ENCODE results near the gene TSC1. TPM values are rescaled to one million over a fixed set of nuclear protein-coding genes. Genes with fewer than 3 reads are reported as not detected.

TSC1 gene
- total RNA-seq, 2 experiments from 2014 or later, result 26.1 to 26.6 TPM

DNA sequence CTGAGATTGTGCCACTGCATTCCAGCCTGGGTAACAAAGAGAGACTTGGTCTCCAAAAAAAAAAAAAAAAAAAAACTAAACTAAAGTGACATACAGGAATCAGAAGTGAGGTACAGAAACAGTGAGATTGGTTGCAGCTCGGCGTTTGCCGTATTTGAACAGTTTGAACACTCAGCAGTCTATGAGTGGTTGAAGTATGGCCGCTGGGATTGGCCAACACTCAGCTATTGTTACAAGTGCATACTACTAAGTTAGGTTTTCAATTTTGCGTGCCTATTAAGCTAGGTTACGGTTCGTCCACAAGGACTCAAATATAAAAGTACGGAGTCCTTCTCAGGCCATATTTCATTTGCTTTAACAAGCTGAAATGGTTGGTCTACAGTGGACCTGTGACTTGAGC, 3.3 kb upstream of the TSC1 start:
- ChIA-PET POLR2A (no interaction called here), CTCF (interaction anchor here (1.6 kb wide), 1 partner anchor 9 kb away, joined by 3 read pairs; no protein-coding TSS in a partner anchor)
- Mint-ChIP-seq H3K36me3 (ENCODE audit: low read depth) (peaks cover 2% of the 10 kb centered on the region), H3K4me1 (ENCODE audit: low read depth) (peaks cover 19% of the 10 kb centered on the region), H3K27ac (no peak overlapping the region), H3K9me3 (ENCODE audit: insufficient read depth) (no peaks in the 10 kb centered on the region), H3K27me3 (ENCODE audit: low read depth) (no peaks in the 10 kb centered on the region), H3K4me3 (no peak overlapping the region)
- ATAC-seq (no peak), DNase-seq (no peak)

DNA sequence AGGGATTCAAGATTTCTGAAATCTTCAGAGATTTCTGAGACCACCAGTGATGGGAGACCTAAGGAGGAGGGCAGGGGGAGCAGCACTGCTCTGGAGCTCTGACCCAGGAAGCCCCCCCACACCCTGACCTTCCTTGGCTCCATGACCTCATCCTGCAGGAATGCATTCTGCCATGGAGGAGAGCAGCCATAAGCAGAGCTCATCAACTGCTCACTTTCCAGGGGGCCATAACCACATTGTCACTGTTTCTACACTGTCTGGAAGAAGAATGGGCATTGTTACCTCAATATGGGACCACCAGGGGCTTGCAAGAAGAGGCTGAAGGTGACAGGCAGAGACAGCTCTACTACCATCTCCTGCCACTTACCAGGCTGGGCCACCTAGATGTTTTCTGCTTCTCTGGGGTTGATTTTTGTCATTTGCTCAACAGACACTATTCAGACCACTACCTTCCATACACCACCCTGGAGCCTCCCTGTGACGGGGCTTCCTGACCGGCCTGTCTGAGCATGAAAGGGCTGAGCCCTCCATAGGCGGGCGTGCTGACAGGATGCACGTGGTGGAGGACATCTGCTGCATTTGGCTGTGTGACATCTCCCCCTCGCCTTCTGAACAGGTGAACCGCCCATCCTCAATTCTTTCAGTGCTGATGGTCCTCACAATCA, 2.3 kb upstream of the TSC1 start:
- DNase-seq (no peak), ATAC-seq (no peak)
- Mint-ChIP-seq H3K27ac (no peak overlapping the region), H3K36me3 (ENCODE audit: low read depth) (peaks cover 2% of the 10 kb centered on the region), H3K4me3 (no peak overlapping the region), H3K9me3 (ENCODE audit: insufficient read depth) (no peaks in the 10 kb centered on the region), H3K27me3 (ENCODE audit: low read depth) (no peaks in the 10 kb centered on the region), H3K4me1 (ENCODE audit: low read depth) (peaks cover 27% of the 10 kb centered on the region)
- ChIA-PET CTCF (interaction anchor here (0.8 to 1.1 kb wide), 2 partner anchors 32 to 44 kb away, joined by 3 to 4 read pairs; partner anchors contain the start of gene GFI1B), POLR2A (no interaction called here)

DNA sequence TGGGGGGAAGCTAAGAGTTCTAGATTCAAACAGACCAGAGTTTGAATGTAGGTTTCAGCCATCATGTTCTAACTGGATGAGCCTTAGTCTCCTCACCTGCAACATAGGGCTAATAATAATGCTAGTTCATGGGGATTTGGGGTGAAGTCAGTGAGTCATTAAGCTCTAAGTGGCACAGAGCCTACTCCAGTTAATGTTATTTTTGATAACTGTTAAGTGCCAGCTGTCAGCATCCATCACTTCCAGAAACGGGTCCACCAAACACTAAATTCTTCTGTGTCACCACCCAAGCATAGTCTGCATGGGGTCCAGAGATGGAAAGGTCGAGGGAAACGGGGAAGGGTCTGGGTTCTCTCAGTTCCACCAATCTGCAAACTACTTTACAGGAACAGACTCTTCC, 1.8 kb upstream of the TSC1 start:
- CTCF ChIA-PET, result interaction anchor here (0.8 to 1.1 kb wide), 2 partner anchors 32 to 43 kb away, joined by 3 to 4 read pairs; partner anchors contain the start of gene GFI1B
- POLR2A ChIA-PET, result no interaction called here
- DNase-seq (no peak), ATAC-seq (no peak)
- Mint-ChIP-seq H3K36me3 (ENCODE audit: low read depth) (peaks cover 2% of the 10 kb centered on the region), H3K4me1 (ENCODE audit: low read depth) (peaks cover 27% of the 10 kb centered on the region), H3K9me3 (ENCODE audit: insufficient read depth) (no peaks in the 10 kb centered on the region), H3K4me3 (no peak overlapping the region), H3K27ac (no peak overlapping the region), H3K27me3 (ENCODE audit: low read depth) (no peaks in the 10 kb centered on the region)

DNA sequence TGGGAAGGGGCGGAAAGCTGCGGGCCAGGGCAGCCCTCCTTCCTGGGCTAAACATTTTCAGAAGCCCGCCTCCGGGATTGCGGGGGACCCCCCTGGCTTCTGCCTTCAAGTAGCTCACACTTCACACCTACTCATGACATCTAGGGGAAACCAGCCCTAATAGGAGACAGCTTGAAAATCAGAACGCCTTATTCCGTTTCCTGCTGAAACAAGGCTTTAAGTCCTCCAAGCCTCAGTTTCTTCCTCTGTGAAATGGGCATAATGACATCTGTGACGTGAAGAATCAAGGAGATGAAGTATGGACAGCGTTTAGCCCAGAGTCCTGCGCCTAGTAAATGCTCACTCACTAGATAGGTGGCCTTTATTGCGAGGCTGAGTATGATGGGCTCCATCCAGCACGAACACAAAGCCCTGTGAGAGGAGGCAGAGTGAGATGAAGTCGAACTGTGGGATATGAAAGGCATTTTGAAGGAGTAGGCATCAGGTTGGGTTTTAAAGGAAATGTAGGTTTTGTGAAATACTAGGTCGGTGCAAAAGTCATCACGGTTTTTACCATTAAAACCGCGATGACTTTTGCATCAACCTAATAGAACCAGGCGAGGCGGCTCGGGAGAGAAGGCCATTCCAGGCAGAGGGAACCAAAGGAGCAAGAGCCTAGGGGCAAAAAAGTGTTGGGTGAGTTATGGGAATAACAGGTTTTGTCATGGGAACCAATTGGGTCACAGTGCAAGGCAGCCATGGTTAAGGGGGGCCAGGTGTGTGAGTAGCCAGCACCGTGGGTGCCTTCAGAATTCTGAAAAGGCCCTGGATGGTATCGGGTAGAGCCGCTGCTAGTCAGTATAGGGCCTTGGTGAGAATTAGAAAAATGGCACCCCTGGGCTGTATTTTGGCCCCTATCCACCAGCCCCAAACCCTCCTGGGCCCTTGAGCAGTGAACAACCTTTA, 1.0 kb upstream of the TSC1 start:
- H3K27me3 Mint-ChIP-seq (ENCODE audit: low read depth), result no peaks in the 10 kb centered on the region
- DNase-seq (no peak), ATAC-seq (no peak)
- POLR2A ChIA-PET, result interaction anchor here (0.8 to 1.3 kb wide), 2 partner anchors 59 to 175 kb away, joined by 3 read pairs; no protein-coding TSS in a partner anchor
- H3K9me3 Mint-ChIP-seq (ENCODE audit: insufficient read depth), result no peaks in the 10 kb centered on the region
- peaks cover 27% of the 10 kb centered on the region for H3K4me1 Mint-ChIP-seq (ENCODE audit: low read depth)
- CTCF ChIA-PET, result interaction anchor here (0.9 to 4.5 kb wide), 6 partner anchors 10 to 534 kb away, joined by 3 to 21 read pairs (median 4); partner anchors contain the start of gene GFI1B
- peak overlapping the region; percentile 84 for H3K4me3 Mint-ChIP-seq
- peak overlapping the region; percentile 99 for H3K27ac Mint-ChIP-seq
- H3K36me3 Mint-ChIP-seq (ENCODE audit: low read depth), result peaks cover 2% of the 10 kb centered on the region

DNA sequence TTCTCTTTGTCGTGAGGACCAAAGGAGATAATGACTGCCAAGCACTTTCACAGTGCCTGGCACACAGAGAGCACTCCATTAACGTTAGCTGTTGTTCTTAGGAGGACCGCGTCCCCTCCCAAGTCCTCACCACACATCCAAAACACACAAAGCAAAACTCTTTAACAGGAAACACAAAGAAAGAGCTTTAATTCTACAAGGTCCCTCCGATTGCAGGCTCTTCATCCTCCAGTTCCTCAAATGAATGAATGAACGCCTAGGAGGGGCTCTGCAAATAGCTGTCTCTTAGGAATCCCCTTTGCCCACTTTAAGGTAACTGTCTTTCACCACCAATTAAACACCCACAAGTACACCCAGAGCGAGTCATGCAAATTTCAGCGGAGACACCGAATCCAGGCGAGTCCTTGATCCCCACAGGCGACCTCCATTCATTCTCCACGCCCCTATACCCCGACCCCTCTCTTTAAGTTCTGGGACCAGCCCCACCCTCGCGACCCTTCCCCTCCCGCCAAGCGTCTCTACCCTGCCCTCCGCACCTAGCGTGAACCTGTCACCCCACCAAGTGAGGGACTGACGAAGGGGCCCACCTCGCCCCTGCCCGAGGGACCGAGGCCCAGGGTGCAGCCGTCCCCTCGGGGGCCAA, 644 bp downstream of the TSC1 start:
- Mint-ChIP-seq H3K4me1 (ENCODE audit: low read depth) (peaks cover 27% of the 10 kb centered on the region), H3K27me3 (ENCODE audit: low read depth) (no peaks in the 10 kb centered on the region), H3K27ac (peak overlapping the region; percentile 69), H3K9me3 (ENCODE audit: insufficient read depth) (no peaks in the 10 kb centered on the region), H3K4me3 (peak overlapping the region; percentile 84), H3K36me3 (ENCODE audit: low read depth) (peaks cover 2% of the 10 kb centered on the region)
- ATAC-seq (no peak), DNase-seq (no peak)
- ChIA-PET POLR2A (interaction anchor here (0.8 to 1.5 kb wide), 5 partner anchors 9 to 174 kb away, joined by 3 to 8 read pairs (median 4); no protein-coding TSS in a partner anchor), CTCF (interaction anchor here (0.8 to 4.5 kb wide), 6 partner anchors 34 to 200 kb away, joined by 3 to 21 read pairs (median 4); partner anchors contain the start of genes GFI1B and GTF3C5)

DNA sequence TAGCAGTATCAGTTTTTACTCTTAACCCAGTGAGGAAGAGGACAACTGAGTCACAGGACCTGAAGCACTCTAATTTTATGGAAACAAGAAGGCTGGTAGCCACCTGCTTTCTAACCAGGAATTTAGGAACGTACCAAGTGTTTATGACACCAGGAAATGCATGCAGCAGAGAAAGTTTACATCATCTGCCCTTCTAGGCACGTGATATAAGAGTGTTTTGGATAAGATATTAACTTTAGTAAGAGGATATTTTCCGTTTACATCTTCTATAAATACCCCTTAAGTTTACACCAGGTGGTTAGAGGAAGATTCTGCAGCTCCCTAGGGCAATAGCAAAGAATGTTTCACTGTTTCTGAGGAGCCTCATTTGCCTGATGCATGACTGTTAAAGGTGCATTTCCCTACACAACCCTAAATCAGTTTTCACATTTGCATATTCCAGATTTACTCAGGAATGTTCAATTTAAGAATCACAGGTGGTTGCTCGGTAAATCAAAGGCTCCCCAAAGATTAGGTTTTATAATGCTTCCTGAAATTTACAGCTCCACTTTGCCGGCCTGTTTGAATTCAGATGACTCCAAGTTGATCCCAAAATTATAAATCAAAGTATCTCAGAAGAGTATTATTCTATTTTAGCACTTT, 1.8 kb downstream of the TSC1 start:
- no peaks in the 10 kb centered on the region for H3K9me3 Mint-ChIP-seq (ENCODE audit: insufficient read depth)
- CTCF ChIA-PET, result interaction anchor here (1.1 to 4.5 kb wide), 6 partner anchors 35 to 94 kb away, joined by 3 to 21 read pairs (median 4); partner anchors contain the start of genes GFI1B and GTF3C5
- H3K4me1 Mint-ChIP-seq (ENCODE audit: low read depth), result peaks cover 27% of the 10 kb centered on the region
- H3K4me3 Mint-ChIP-seq, result peak overlapping the region; percentile 84
- peaks cover 2% of the 10 kb centered on the region for H3K36me3 Mint-ChIP-seq (ENCODE audit: low read depth)
- H3K27me3 Mint-ChIP-seq (ENCODE audit: low read depth), result no peaks in the 10 kb centered on the region
- DNase-seq (no peak), ATAC-seq (no peak)
- POLR2A ChIA-PET, result interaction anchor here (0.6 to 1.5 kb wide), 2 partner anchors 89 to 256 kb away, joined by 4 read pairs; no protein-coding TSS in a partner anchor
- H3K27ac Mint-ChIP-seq, result no peak overlapping the region

DNA sequence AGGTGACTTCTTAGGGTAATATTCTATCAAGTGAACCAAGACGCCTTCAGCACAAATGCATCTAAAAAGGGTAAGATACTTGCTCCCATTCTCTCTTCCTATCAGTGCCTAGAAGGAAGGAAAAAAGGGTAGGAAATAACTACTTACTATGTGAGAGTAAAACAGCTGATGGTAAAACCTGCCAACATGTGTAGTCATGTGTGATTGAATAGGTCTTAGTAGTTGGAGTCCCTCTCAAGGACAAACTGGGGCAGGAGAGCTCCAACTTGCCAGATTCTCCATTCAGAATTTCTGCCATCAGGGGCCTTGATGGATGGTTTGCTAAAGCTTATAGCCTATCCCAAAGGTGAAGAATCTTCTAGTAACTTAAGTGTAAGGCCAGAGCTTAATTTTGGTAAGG, 5.2 kb downstream of the TSC1 start:
- ChIA-PET POLR2A (no interaction called here), CTCF (interaction anchor here (1.3 to 1.4 kb wide), 2 partner anchors 9 to 83 kb away, joined by 3 to 4 read pairs; no protein-coding TSS in a partner anchor)
- Mint-ChIP-seq H3K27ac (no peak overlapping the region), H3K4me1 (ENCODE audit: low read depth) (peaks cover 19% of the 10 kb centered on the region), H3K36me3 (ENCODE audit: low read depth) (no peaks in the 10 kb centered on the region), H3K27me3 (ENCODE audit: low read depth) (no peaks in the 10 kb centered on the region), H3K4me3 (no peak overlapping the region), H3K9me3 (ENCODE audit: insufficient read depth) (no peaks in the 10 kb centered on the region)
- no peak for ATAC-seq
- DNase-seq, result no peak

DNA sequence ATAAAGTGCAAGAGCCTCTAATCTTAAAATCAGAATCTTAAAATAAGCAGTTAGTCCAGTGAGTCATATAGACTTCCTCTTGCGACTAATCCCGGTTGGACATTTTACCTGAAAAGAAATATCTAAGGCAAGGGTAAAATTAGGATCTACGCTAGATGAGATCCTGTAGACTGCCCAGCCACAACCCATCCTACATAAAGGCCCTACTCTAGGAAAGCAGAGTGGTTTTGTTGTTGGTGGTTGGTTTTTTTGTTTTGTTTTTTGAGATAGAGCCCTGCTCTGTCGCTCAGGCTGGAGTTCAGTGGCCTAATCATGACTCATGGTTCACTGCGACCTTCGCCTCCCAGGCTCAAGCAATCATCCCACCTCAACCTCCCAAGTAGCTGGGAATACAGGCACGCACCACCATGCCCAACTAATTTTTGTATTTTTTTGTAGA, 6.9 kb downstream of the TSC1 start:
- CTCF ChIA-PET, result no interaction called here
- no peaks in the 10 kb centered on the region for H3K9me3 Mint-ChIP-seq (ENCODE audit: insufficient read depth)
- H3K27ac Mint-ChIP-seq, result no peak overlapping the region
- peaks cover 5% of the 10 kb centered on the region for H3K4me1 Mint-ChIP-seq (ENCODE audit: low read depth)
- H3K4me3 Mint-ChIP-seq, result no peak overlapping the region
- ATAC-seq (no peak), DNase-seq (no peak)
- peaks cover 3% of the 10 kb centered on the region for H3K36me3 Mint-ChIP-seq (ENCODE audit: low read depth)
- POLR2A ChIA-PET, result no interaction called here
- no peaks in the 10 kb centered on the region for H3K27me3 Mint-ChIP-seq (ENCODE audit: low read depth)

DNA sequence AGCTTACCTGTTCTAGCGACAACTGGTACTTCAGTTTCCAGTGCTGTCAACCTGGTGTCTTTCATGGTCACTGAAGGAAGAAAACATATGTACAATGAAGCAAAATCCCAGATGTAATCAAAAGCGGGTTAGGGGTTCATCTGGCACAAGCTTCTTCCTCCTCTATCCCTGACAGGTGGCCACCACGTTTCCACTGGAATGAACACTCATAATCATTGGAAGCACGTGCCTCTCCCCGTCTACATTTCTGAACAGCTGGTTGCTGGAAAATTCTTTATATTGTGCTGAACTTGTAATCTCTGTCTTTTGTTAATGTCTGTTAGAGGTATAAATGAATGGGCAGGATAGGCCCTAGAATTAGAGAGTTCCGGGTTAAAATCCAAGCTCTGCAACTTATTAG, 9.4 kb downstream of the TSC1 start:
- Mint-ChIP-seq H3K4me1 (ENCODE audit: low read depth) (no peaks in the 10 kb centered on the region), H3K27me3 (ENCODE audit: low read depth) (no peaks in the 10 kb centered on the region), H3K9me3 (ENCODE audit: insufficient read depth) (no peaks in the 10 kb centered on the region), H3K4me3 (no peak overlapping the region), H3K36me3 (ENCODE audit: low read depth) (peaks cover 4% of the 10 kb centered on the region), H3K27ac (no peak overlapping the region)
- DNase-seq, result no peak
- ChIA-PET CTCF (interaction anchor here (0.9 to 2.1 kb wide), 6 partner anchors 9 to 290 kb away, joined by 3 to 7 read pairs (median 4); no protein-coding TSS in a partner anchor), POLR2A (interaction anchor here (1.9 kb wide), 1 partner anchor 9 kb away, joined by 8 read pairs; the partner anchor contains the start of gene TSC1)
- no peak for ATAC-seq

DNA sequence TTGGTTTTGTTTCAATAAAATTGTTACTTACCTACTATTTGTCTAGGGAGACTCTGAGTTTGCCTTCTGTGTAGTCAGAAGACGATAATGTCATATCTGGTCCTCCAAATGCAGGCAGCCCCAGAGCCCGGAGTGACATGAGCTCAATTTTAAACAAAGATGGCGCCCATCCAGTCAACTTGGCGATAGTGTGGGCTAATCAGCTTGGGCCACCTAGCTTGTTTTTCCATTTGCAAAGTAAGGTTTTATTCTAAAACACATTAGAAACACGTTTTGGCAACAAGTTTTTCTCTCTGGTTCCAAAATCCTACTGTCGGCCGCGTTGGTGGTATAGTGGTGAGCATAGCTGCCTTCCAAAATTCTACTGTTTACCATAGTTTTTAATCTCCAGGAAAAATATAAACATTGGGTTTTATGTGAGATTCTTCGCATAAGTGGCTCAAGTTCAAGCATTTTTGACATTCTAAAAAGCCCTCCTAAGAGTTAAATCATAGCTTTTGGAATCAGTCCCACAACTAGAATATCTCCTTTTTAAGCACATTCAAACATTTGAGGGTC, 13.2 kb downstream of the TSC1 start:
- Mint-ChIP-seq H3K4me1 (ENCODE audit: low read depth) (no peaks in the 10 kb centered on the region), H3K27me3 (ENCODE audit: low read depth) (no peaks in the 10 kb centered on the region), H3K27ac (no peak overlapping the region), H3K4me3 (no peak overlapping the region), H3K9me3 (ENCODE audit: insufficient read depth) (no peaks in the 10 kb centered on the region), H3K36me3 (ENCODE audit: low read depth) (peaks cover 9% of the 10 kb centered on the region)
- ChIA-PET CTCF (no interaction called here), POLR2A (no interaction called here)
- DNase-seq, result no peak
- no peak for ATAC-seq

DNA sequence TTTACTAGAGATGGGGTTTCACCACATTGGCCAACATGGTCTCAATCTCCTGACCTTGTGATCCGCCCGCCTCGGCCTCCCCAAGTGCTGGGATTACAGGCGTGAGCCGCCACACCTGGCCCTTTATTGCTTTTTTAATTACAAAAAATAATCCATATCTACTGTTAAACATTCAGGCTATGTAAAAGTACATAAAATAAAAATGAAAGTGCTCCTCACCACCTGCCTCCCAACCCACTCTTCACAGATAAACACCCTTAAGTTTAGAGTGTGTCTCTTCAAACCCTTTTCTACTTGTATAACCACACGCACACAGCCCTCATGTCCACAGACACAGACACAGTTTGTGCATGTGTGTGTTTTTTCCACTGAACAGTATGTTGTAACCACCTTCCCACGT, 16.7 kb downstream of the TSC1 start:
- no peaks in the 10 kb centered on the region for H3K4me1 Mint-ChIP-seq (ENCODE audit: low read depth)
- H3K9me3 Mint-ChIP-seq (ENCODE audit: insufficient read depth), result no peaks in the 10 kb centered on the region
- ATAC-seq (no peak), DNase-seq (no peak)
- no peak overlapping the region for H3K27ac Mint-ChIP-seq
- CTCF ChIA-PET, result no interaction called here
- POLR2A ChIA-PET, result no interaction called here
- peaks cover 24% of the 10 kb centered on the region for H3K36me3 Mint-ChIP-seq (ENCODE audit: low read depth)
- H3K27me3 Mint-ChIP-seq (ENCODE audit: low read depth), result no peaks in the 10 kb centered on the region
- H3K4me3 Mint-ChIP-seq, result no peak overlapping the region

All from activated CD8-positive, alpha-beta T cell treated with anti-CD3 and anti-CD28 coated beads, Interleukin-2, amount 10 ng/mL, durations not matched to agents 7 days and 5 days (primary cell).